CD4-positive, alpha-beta T cell treated with Interleukin-17A for 1 hour (primary cell): ENCODE results near the gene CRYGB.
A peak's percentile ranks its signal among the peaks of the same experiment; 100 is the strongest.

Source experiments
- DNase-seq: peaks from one replicate; pipeline ENCODE4 v3.0.0-alpha.2; 2020

Gene CRYGB, protein sequence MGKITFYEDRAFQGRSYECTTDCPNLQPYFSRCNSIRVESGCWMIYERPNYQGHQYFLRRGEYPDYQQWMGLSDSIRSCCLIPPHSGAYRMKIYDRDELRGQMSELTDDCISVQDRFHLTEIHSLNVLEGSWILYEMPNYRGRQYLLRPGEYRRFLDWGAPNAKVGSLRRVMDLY

DNA sequence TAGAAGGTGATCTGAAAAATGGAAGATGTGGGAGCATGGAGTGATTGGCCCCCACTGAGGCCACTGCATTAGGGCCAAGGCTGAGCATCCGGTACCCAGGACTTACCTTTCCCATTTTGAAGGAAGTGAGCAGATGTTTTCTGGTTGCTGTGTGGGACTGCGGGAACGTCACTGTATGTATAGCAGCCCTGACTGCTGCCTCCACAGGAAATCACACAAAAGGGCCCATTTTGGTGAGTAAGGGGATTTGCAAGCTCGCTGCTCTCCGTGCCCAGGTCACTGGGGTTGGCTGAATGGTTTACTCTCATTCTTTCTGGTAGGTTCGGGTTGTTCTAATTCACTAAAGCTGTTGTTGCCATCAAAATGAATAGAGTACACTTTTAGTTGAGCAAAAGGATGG, at the start of gene CRYGB:
Gene CRYGB (minus strand): TSS at position 153 of the 400 bp plus-strand sequence. CDS start 38 bp downstream, at position 115.
- no peak for DNase-seq

DNA sequence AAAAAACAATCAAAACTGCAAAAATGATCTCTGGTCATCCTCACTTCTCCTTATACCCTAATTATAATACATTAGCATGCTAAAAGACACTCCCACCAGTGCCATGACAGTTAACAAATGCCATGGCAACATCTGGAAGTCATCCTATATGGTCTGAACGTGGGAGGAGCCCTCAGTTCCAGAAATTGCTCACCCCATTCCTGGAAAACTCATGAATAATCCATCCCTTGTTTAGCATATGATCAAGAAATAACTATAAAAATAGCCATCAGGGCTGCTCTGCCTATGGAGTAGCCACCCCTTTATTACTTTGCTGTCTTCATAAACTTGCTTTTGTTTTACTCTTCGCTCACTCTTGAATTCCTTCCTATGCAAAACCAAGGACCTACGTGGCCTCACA, 49.6 kb upstream of the CRYGB start:
- no peak for DNase-seq

DNA sequence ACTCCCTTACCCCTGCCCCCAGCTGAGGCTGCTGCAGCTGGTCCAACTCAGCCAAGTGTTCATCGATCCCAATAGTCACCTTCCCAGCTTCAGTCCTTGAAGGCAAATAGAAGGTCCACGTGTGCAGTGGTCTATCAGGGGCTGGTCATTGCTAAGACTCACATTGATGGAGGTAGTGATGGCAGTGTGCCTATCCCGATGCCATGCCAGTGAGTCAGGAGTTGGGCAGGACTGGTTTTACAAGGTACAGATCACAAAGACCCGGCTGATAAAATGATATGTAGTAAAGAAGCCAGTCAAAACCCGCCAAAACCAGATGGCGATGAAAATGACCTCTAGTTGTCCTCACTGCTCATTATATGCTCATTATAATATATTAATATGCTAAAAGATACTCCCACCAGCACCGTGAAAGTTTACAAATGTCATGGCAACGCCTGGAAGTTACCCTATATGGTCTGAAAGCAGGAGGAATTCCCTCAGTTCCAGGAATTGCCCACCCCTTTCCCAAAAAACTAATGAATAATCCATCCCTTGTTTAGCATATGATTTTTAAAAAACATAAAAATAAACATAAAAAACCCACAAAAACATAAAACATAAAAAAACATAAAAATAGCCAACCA, 46.8 kb upstream of the CRYGB start:
- no peak for DNase-seq

DNA sequence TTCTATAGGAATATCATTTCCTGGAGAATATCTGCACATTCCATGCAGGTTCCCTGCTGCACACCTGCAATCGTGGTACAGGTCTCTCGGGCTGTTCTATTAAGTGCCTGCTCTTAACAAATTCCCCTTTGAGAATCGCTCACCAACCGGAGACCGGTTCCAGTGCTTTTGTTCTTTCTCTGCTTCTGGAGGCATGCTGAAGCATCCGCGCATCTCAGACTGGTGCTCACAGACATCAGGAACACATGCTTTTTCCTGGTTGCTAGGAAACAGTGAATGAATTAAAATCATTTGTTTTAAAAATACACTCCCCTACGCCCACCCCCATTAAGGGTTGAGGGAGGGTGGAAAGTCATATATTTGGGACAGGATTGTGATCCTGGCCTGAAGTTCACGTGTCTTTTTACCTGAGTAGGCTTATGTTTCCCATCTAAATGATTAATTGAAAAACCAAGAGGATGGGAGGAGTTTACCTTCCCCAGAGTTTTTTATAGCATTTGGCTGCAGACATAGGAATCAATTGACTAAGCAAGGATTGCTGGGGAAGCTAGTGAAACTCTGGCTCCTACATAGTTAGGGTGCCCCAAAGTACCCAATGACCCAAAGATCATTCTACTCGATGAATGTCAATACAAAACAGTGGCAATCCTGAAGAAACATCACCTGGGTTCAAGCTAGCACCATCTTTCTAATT, 44.0 kb upstream of the CRYGB start, which contains the start of gene C2orf80:
Gene C2orf80 (minus strand): TSS at position 221 of the 694 bp plus-strand sequence. CDS start 3,044 bp downstream, outside the sequence.
- no peak for DNase-seq

DNA sequence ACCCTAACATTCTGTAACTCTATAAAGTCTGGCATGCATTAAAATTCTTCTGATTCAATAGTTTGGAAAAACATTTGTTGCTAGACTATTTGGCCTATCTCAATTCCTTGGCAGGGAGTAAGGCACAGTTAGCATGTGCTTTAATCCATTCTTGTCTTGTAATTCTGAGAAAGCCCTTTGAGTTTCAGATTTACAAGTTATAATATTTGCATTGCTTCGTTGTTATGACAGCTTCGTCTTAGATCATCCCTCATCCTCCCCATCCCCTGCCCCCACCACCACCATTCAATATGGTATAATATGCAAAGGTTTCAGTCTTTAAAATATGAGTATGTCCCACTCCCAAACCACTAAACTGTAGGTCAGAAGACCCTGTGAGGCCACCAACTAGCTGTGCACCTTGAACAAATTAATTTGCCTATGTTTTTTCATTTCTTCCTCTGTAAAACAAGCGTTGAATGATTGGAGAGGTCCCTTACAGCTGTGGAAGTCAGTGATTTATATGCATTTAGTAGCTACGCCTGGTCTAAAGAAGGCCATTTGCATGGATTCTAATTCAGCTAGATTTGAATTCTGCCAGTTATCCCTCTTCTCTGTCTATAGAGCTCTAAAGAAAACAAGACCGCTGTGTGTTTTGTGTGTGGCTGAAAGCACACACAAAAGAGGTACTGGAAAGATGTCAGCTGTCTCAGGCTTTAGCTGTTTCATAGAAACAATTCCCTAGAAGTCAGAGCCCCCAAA, 43.3 kb upstream of the CRYGB start:
- DNase-seq: no peak

DNA sequence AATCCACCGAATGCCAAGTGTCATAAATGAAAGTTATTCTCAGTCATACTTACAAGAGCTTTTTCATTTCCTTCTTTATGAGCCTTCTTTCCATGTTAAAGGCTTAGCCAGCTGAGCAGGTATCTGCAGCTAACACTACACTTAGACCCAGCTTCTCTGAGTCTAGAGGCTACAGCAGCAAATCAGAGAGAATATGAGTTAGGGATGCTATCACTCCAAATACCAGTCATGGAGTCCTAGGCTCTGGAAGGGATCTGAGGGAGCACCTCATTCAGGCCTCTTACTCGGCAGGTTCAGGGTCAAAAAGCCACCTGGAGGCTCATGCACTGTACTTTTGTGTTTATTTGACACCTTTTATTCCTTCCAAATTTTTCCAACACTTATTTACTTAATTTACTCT, 40.9 kb upstream of the CRYGB start:
- no peak for DNase-seq

DNA sequence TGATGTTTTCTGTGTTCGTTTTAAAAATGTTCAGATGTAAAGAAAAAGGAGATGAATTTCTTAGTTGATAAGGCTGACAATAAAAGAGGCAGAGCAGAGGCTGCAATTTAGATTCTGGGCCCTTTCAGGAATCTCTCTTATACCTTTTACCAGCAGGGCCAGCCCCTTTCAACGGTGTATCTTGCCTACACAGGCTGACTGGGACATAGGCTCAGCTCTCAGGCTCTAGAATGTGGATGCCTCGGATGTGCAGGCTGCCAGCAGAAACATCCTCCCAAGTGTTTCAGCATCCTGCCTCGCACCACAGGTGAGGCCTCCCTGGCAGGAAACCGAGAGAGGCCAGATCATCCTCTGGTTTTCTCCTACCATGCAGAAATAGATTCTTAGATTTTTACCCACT, 40.5 kb upstream of the CRYGB start:
- no peak for DNase-seq

DNA sequence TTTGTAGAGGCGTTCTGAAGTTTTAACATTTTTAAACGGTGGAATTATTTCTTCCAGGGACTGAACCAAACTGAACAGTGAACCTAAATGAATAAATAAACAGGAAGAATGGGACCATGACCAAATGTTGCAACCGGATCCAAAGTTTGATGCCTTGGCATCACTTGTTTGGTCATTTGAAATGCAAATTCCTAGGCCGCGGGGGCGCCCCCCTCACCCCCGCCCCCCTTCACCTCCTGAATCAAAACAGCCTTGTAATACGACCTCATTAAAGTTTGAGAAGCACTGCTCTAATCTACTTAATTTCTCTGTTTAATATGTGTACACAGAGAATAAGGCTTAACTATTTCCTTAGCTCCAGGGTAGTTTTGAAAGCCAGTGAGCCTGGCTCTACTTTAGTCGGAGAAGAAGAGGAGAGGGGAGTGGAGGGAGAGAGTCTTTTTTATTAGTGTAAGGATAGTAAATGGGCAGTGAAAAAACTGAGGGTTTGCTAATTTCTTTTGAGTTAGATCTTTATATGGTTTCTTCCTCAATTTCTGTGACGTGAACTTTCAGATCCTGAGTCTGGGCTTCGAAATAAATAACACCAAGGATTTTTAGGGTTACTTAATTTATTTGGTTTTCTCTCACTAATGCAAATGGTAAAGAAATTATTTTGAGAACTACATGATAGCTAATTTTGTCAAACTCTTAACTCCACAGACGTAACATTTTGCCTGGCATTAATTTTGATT, 38.2 kb upstream of the CRYGB start:
- DNase-seq: no peak

DNA sequence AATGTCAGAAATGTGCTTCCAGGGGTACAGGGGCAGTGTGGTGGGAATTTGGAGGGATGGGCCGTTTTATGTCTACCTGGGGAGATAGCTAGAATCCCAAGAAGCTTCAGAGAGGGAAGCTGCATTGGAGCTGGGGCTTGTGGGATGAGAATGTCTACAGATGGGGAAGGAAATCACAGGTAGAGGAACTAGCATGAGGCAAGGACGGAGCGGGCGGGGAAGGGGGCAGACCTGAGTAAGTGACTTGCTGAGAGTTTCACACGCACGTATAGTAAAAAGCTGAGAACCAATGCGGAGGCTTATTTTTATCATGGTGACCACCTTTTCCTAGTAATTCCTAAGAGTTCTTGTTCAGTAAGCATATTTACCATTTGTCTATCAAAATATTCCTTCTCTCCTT, 37.6 kb upstream of the CRYGB start:
- no peak for DNase-seq

DNA sequence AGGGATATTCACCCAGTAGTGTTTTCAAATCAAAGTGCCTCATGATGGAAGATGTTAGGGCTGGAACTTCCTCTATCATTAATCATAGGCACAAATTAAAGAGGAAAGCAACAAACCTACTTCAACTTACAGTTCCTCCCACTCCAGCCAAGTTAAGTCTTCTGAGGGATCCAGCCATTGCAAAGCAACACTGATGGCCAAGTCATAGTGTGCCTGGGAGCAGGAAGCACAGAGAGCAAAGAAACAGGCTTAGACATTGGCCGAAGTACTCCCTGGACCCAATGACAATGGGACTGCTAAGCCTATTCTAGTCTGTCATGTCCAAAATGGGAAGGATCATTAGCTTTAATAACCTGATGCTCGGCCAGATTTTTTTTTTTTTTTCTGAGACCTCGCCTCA, 36.9 kb upstream of the CRYGB start:
- DNase-seq: no peak

DNA sequence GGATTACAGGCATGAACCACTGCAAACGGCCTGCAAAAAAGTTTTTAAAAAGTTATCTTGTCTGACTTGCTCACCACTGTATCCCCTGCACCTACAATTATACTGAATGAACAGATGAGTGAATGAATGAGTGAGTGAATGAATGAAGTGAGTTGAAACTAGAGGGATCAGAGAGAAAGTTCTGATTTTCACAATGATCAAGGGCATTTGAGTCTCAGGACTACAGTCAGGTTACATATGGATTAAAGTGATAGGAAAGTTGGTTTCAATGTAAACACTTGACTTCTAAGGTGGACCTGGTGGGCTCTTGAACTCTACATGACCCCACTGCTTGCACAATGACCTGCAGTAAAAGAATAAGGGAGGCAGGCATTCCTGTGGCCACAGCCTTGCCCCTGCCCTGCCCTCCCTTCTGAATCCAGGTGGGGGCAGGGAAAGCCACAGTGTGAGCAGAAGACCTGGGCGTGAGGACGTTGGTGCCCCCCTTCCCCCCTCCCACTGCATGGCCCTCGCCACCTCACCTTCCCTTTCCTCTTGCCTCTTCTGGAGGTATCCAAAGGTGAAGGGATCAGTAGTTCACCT, 33.2 kb upstream of the CRYGB start:
- no peak for DNase-seq

DNA sequence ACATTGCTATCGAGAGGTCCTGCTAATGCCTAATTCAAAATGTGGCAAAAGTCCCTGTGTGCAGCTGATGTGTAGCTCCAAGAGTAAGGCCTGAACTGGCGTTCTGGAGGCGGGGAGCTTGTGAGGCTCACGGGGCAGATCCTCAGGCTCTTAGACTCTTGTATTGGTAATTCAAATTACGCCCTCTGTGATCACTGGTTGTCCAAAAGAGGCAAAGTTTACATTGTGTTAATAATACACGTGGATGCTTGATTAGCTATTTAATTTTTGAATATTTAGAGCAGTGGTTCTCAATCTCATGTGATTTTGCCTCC, 29.8 kb upstream of the CRYGB start:
- no peak for DNase-seq

DNA sequence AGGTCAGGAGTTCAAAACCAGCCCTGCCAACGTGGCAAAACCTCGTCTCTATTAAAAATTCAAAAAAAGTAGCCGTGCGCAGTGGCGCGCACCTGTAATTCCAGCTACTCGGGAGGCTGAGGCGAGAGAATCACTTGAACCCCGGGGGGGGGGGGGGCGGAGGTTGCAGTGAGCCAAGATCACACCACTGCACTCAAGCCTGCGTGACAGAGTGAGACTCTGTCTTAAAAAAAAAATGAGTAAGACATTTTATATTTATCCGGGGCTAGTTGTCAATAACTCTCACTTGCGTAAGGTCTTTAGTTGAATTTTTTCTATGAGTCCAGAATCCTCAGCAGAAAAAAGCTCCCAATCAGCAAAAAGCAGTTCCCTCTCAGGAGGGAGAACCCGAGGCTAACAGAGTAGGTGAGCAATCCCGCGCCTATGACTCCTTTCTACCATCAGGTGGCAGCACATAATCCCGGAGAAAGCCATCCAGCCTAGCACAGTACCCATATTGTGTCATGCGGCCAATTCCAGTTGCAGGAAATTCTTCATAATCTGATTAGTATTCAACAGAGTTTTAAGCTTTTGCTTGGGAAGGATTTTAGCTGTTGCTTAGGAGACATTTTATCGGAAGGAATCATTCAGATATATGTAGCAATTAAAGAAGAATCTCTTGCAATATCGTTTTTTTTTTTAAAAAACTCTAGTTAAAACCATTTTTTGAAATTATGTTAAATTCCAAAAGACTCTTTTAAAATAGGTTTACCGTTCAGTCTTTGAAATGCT, 29.3 kb upstream of the CRYGB start:
- DNase-seq: peak; percentile 65

DNA sequence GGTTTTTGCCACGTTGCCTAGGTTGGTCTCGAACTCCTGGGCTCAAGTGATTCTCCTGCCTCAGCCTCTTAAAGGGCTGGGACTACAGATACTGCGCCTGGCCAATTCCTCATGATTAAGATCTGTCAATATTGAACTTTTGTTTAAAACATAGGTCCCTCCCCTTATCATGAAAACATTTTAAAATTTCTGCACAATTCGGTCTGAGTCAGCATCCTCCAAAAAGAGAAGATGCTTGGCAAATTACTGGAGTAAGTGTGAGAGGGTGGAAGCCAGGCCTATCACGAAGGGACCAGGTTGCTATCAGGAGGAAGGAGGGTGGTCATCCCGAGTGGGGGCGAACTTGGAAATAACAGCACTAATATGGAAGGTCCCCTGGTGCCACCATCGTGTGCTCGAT, 28.2 kb upstream of the CRYGB start:
- DNase-seq: no peak

DNA sequence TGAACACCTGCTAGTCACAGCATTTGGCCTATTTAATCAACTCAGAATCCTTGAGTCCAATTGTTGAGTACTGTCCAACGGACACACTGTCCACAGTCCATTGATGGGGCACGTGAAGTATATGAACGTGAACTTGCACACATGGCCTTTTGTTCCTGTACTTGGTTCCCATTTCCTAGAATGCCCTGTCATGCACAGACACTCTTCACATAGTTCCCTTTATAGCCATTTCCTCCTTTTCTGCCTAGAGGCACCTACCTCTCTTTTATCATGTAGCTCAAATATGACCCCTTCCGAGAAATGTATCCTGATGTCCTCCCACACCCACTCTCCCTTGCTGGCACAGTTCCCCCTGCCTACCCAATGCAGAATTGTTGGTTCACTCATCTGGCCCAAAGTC, 26.2 kb upstream of the CRYGB start:
- no peak for DNase-seq

DNA sequence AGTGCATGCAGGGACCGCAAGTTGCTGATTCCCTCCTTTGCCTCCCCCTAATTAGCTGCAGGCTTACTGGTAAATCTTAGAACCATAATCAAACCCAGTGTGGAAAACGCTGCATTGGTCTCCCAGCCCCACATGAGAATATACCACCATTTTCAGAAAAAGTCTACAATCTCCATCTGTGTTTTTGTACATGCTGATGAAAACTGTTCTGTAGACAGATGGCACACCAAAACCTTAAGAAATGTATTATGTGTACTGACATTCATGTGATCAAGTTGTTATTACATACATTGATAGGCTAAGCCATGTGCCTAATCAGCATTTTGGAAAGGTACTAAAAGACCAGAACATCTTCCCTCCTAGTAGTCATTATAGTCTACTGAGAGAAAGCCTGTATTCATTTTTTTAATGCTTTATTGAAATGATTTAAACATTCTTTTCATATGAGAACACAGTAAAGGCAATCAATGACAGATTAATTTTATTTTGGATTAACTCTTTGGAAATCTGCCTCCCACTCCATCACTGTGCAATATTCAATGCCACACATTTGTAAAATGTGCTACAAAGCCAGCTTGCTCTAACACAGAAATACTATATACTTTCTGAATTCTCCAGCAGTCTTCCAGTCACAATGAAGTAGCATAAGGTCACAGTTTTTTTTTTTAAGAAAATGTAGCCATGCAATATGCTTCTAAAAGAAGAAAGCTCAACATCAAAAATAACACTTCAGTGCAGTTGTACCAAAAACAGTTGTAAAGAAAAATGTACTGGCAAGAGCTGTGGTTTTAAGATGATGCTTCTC, 19.2 kb upstream of the CRYGB start:
- DNase-seq: no peak

DNA sequence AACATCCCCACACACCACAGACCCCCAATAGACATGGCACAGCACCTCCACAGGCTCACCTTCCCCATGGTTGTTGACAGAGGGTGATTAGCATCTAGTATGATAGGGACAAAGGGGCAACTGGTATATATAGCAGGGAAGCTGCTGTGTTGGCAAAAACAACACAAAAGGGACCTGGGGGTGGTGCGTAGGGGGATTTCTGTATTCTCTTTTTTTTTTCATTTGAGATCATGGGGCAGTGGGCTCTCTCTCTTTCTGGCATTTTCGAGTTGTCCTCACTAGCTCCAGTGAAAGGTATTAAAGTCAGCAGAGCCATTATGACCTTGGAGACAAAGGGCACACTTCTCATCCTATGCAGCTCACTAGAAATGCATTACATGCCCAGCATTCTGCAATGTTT, 17.5 kb upstream of the CRYGB start, which contains the start of gene CRYGA:
Gene CRYGA (minus strand): TSS at position 101 of the 400 bp plus-strand sequence. CDS start 33 bp downstream, at position 68.
- DNase-seq: no peak

DNA sequence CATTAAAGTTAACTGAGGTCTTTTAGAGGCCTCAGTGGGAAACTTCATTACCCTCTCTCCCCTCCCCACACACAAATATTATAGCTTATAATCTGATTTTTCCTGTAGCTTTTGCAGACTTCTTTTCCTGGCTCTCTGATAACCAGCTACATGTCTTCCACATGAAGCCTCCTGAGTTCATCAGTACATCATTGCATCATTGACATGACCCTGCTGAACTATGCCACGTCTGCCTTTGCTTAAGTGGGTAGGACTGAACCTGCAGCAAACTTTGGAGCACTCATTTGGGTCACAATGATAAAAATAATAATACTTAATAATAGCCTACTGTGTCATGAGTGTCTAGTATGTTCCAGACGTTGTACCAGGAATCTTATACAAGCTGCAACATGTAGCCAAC, 10.5 kb upstream of the CRYGB start:
- no peak for DNase-seq

DNA sequence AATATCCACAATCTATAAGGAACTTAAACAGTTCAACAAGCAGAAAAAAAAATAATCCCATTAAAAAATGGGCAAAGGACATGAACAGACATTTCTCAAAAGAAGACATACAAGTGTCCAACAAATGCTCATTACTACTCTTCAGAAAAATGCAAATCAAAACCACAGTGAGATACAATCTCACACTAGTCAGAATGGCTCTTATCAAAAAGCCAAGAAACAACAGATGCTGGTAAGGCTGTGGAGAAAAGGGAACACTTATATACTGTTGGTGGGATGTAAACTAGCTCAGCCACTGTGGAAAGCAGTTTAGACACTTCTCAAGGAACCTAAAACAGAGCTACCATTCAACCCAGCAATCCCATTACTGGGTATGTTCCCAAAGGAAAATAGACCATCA, 7.2 kb upstream of the CRYGB start:
- DNase-seq: no peak

DNA sequence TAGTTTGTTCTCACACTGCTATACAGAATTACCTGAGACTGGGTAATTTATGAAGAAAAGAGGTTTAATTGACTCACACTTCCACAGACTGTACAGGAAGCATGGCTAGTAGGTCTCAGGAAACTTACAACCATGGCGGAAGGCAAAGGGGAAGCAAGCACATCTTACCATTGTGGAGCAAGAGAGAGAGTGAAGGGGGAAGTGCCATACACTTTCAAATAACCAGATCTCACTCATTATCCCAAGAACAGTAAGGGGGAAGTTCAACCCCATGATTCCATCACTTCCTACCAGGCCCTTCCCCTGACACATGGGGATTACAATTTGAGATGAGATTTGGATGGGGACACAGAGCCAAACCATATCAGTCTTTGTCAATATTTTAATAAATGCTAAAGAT, 5.0 kb upstream of the CRYGB start:
- DNase-seq: no peak

DNA sequence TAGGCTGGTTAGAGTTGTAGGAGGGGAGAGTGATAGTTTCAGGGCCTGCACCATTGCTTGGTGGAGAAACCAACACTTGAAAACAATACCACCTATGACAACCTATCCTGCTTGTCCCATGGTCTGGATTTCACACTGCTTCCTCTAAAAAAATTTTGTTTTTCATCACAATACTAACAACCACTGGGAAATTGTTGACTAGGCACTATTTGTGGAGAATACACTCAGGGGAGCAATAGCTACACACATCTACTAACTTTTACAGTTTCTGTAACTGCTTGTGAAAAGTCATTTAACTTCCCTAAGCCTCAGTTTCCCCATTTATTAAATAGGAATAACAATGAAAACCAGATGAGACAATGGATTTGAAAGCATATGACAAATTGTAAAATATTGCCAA, 4.1 kb upstream of the CRYGB start:
- no peak for DNase-seq
